Melanocyte of skin (primary cell): ENCODE measurements around the gene MCFD2. TPM values are rescaled to one million over a fixed set of nuclear protein-coding genes. Genes with fewer than 3 reads are reported as not detected.

ENCODE experiments used
- small RNA-seq, 2 donors: library from RNA; depleted of rRNA; stranded (forward); fragments of <200 nt; gene quantifications; one replicate each; pipeline ENCODE3, GENCODE V24; 2012
- total RNA-seq, 2 donors: library from RNA; depleted of rRNA; stranded (reverse); fragments of >200 nt; gene quantifications; 2 replicates each; pipeline ENCODE4 v1.2.3, GENCODE V29; 2012

The MCFD2 gene
- total RNA-seq, result 10 to 100 TPM; 50.6 to 59.3 TPM

GRCh38 chr2:46915281-46915810 is at the start of gene MCFD2:
Gene MCFD2 (minus strand): TSS chr2:46915806. CDS start chr2:46909171, 6,635 bp downstream.

Small RNA genes lying within 50 kb of the gene (small RNA-seq; reads per million reads assigned to genes)
- gene AC093732.2, result 0 to 0.04 reads per million in 2 donors

Other genes with a start within 250 kb of the MCFD2 start
- 10 to 100 TPM; 12.0 to 12.7 TPM for gene SOCS5, start 216.5 kb downstream of the MCFD2 start, total RNA-seq
- gene TTC7A, start 25.4 kb upstream of the MCFD2 start, total RNA-seq, result 1 to 10 TPM; 3.4 to 7.7 TPM
- under 1 TPM in 1 of 2 donors, not detected in 1; 0.33 TPM for gene STPG4, start 239.5 kb upstream of the MCFD2 start, total RNA-seq